Colonic mucosa (tissue), 4 donors: Measurements from ENCODE around the gene CCT6A. TPM values are rescaled to one million over a fixed set of nuclear protein-coding genes. Genes with fewer than 3 reads are reported as not detected.
"Not testable (repeated sequence)": the region's sequence is repeated elsewhere in the genome, so short reads cannot be mapped to it uniquely, and the experiment has no call there.

ENCODE experiments used
- DNase-seq: peaks from one replicate; pipeline ENCODE4 v3.0.0-alpha.2; 2020
- H3K27ac ChIP-seq: fragments of 200-600 bp; one replicate; pipeline ENCODE4 v1.8.0; 2021
- H3K27me3 ChIP-seq: fragments of 200-600 bp; one replicate; pipeline ENCODE4 v1.8.0; 2021
- H3K36me3 ChIP-seq: fragments of 200-600 bp; one replicate; pipeline ENCODE4 v1.8.0; 2021
- H3K4me1 ChIP-seq: fragments of 200-600 bp; one replicate; pipeline ENCODE4 v1.8.0; 2021; ENCODE audit warnings: mild to moderate bottlenecking
- H3K4me3 ChIP-seq: fragments of 200-600 bp; one replicate; pipeline ENCODE4 v1.8.0; 2021
- H3K9ac ChIP-seq, 2 donors: one replicate each; pipeline ENCODE4 v1.7.0; 2013; ENCODE audit warnings: control low read depth in 2 of 2, low read depth in 2 of 2, low read length in 2 of 2
- H3K9me3 ChIP-seq: fragments of 200-600 bp; one replicate; pipeline ENCODE4 v1.8.0; 2021
- intact Hi-C: fragments of 100-400 bp; cut with DNase I; formaldehyde crosslinking; loops from one replicate; pipeline ENCODE4 v1.14.1; 2022
- total RNA-seq, 2 donors: library from RNA; stranded (reverse); fragmentation: NEBNext Ultra II Directional in 1 of 2; extraction: Animal tissue kit (Norgen Biotek cat#: 25700) in 1 of 2; gene quantifications; one replicate each; pipeline ENCODE4 v1.2.1, GENCODE V29; 2021
- TF ChIP-seq, protein P1 (sequence below): fragments of 200-600 bp; IDR thresholded peaks from one replicate; pipeline ENCODE4 v1.8.0; 2022; ENCODE audit warnings: antibody characterized with exemption, mild to moderate bottlenecking
- donor health status: healthy.
- donor health status: DM: no; HTN: no; CAD: no.
- donor health status: DM: no; HTN: no; CAD: no.

Gene CCT6A
- total RNA-seq, 2 donors from 2014 or later: 77.8 to 146 TPM

- Histone ChIP-seq H3K27ac (no peak overlapping the region), H3K27me3 (no peaks in the 10 kb centered on the region), H3K36me3 (peaks cover 21% of the 10 kb centered on the region), H3K4me3 (no peak overlapping the region), H3K4me1 (no peaks in the 10 kb centered on the region), H3K9me3 (no peaks in the 10 kb centered on the region), H3K9ac (no peak overlapping the region)
- intact Hi-C loops: no loop called here
- TF ChIP-seq, protein P1, sequence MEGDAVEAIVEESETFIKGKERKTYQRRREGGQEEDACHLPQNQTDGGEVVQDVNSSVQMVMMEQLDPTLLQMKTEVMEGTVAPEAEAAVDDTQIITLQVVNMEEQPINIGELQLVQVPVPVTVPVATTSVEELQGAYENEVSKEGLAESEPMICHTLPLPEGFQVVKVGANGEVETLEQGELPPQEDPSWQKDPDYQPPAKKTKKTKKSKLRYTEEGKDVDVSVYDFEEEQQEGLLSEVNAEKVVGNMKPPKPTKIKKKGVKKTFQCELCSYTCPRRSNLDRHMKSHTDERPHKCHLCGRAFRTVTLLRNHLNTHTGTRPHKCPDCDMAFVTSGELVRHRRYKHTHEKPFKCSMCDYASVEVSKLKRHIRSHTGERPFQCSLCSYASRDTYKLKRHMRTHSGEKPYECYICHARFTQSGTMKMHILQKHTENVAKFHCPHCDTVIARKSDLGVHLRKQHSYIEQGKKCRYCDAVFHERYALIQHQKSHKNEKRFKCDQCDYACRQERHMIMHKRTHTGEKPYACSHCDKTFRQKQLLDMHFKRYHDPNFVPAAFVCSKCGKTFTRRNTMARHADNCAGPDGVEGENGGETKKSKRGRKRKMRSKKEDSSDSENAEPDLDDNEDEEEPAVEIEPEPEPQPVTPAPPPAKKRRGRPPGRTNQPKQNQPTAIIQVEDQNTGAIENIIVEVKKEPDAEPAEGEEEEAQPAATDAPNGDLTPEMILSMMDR: no peak
- DNase-seq: no peak
These were observed 48.1 kb downstream of the CCT6A start for GRCh38 chr7:56099653-56100052.

- DNase-seq, H3K27ac ChIP-seq, H3K9ac ChIP-seq, H3K27me3 ChIP-seq, intact Hi-C loops, H3K4me1 ChIP-seq, H3K4me3 ChIP-seq, H3K9me3 ChIP-seq: not testable (repeated sequence)
- peaks cover 21% of the 10 kb centered on the region for H3K36me3 ChIP-seq
These were observed 52.6 kb downstream of the CCT6A start for GRCh38 chr7:56104138-56104537.

DNA sequence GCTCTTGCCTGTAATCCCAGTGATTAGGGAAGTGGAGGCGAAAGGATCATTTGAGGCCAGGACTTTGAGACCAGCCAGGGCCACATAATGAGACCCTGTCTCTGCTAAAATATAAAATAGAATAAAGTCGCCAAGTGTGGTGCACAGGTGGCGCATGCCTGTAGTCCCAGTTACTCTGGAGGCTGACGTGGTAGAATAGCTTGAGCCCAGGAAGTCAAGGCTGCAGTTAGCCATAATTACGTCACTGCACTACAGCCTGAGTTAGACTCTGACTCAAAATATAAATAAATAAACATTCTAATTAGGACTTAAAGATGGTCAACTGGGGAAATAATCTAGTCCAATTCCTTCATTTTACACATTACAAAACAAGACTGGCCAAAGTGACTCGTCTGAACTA, 53.9 kb downstream of the CCT6A start:
- DNase-seq: peak; percentile 36
- Histone ChIP-seq H3K4me1 (no peaks in the 10 kb centered on the region), H3K4me3 (peak overlapping the region; percentile 49), H3K9me3 (no peaks in the 10 kb centered on the region), H3K9ac (peak overlapping the region; percentile 85 to 86), H3K27ac (peak overlapping the region; percentile 90), H3K27me3 (no peaks in the 10 kb centered on the region), H3K36me3 (peaks cover 21% of the 10 kb centered on the region)
- TF ChIP-seq, protein P1: no peak
- intact Hi-C loops: no loop called here

DNA sequence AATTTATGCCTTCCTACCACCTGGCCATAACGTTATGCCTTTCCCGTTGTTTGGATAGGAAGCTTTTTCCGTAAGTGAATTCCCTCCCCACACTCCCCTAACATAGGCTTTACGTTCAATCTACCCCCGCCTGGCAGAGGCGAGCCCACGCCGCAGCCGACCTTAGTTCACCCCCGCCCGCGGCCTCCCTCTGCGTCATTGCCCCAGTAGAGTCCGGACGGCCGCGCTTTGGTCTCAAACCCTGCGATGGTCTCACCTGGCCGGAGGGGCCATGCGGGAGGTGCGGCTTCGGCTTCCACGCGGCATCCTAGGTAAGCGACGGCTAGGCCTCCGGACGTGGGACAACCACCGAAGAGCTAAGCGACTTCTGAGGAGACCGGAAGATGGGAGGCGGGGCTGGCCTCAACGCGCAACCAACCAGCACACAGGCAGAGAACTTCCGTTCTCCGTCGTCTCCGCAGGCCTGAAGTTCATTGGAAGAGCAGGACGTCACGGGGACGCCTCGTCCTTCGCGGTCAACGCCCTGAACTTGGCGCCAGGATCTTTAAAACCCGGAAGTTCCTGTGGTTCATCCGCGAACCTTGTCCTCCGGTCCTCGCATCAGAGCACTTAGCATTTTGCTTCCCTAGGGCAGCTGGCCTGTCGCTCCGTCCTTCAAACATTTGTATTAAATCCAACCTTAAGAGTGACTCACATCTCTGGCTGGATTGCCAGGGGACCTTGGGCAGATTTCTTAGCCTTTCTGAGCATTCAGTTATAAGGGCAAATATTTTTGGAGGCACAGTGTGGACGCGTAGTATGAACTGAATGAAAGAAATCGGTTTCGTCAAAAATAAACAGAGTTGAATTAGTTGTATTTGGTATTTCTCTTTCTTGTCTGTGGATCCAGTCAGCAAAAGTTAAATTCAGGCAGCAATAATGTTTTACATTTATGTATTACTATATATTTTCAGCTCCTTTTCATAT, 54.8 kb downstream of the CCT6A start, which contains the start of gene CHCHD2:
TSS of gene CHCHD2 (minus strand) at position 369 of the 966 bp plus-strand sequence. CDS start at position 306, 63 bp downstream.
- H3K9me3 ChIP-seq: no peaks in the 10 kb centered on the region
- DNase-seq: peak; percentile 97
- intact Hi-C loops: no loop called here
- H3K27me3 ChIP-seq: no peaks in the 10 kb centered on the region
- H3K4me1 ChIP-seq: no peaks in the 10 kb centered on the region
- peak within 1 kb of the TSS; percentile 90 for H3K27ac ChIP-seq
- peak within 1 kb of the TSS; percentile 49 for H3K4me3 ChIP-seq
- H3K9ac ChIP-seq: peak within 1 kb of the TSS; percentile 85 to 86
- TF ChIP-seq, protein P1: no peak
- H3K36me3 ChIP-seq: peaks cover 12% of the 10 kb centered on the region

- no peaks in the 10 kb centered on the region for H3K27me3 ChIP-seq
- intact Hi-C loops: no loop called here
- no peak overlapping the region for H3K9ac ChIP-seq
- no peak for DNase-seq
- H3K9me3 ChIP-seq: no peaks in the 10 kb centered on the region
- H3K4me1 ChIP-seq: no peaks in the 10 kb centered on the region
- H3K36me3 ChIP-seq: peaks cover 5% of the 10 kb centered on the region
- no peak overlapping the region for H3K27ac ChIP-seq
- TF ChIP-seq, protein P1: no peak
- no peak overlapping the region for H3K4me3 ChIP-seq
These were observed 56.3 kb downstream of the CCT6A start for GRCh38 chr7:56107954-56108258.

DNA sequence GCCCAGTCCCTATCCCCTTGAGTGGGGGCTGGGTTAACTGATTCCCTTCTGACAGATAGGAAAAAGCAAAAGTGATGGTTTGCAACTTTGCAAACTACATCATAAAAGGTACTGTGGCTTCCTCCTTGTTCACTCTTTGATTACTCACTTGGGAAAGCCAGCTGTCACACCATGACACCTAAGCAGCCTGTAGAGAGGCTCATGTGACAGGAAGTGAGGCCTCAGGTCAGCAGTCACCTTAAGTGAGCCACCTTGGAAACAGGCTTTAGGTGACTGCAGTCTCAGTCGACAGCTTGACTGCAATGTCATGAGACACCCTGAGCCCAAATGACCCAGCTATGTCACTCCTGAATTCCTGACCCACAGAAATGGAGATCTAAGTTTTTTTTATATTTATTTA, 59.0 kb downstream of the CCT6A start:
- Histone ChIP-seq H3K9me3 (no peaks in the 10 kb centered on the region), H3K27me3 (no peaks in the 10 kb centered on the region), H3K9ac (no peak overlapping the region), H3K4me1 (no peaks in the 10 kb centered on the region), H3K36me3 (no peaks in the 10 kb centered on the region), H3K4me3 (no peak overlapping the region), H3K27ac (no peak overlapping the region)
- intact Hi-C loops: no loop called here
- no peak for DNase-seq
- TF ChIP-seq, protein P1: no peak

- DNase-seq, H3K36me3 ChIP-seq, H3K9me3 ChIP-seq, H3K9ac ChIP-seq, H3K4me1 ChIP-seq, intact Hi-C loops, H3K4me3 ChIP-seq, H3K27ac ChIP-seq, H3K27me3 ChIP-seq: not testable (repeated sequence)
These were observed 60.7 kb downstream of the CCT6A start for GRCh38 chr7:56112244-56112643.
